NB4 (cell line): ENCODE measurements around the gene GNG2.

Experiments
- DNase-seq: peaks from one replicate; pipeline ENCODE4 v3.0.0; 2010; ENCODE audit warnings: low read depth
- H3K4me3 ChIP-seq: one replicate; pipeline ENCODE4 v1.5.1; 2011; ENCODE audit warnings: mild to moderate bottlenecking, low read depth, low read length, moderate library complexity
- CTCF ChIP-seq: IDR thresholded peaks from one replicate; pipeline ENCODE4 v1.5.1; 2012; ENCODE audit warnings: low read depth, low read length
- MAX ChIP-seq: IDR thresholded peaks from 2 replicates; pipeline ENCODE4 v1.6.1; 2011; ENCODE audit warnings: low read depth, low read length
- MYC ChIP-seq: IDR thresholded peaks from 2 replicates; pipeline ENCODE4 v1.6.1; 2011; ENCODE audit warnings: low read depth, low read length
- POLR2A ChIP-seq: IDR thresholded peaks from 2 replicates; pipeline ENCODE4 v1.6.1; 2011; ENCODE audit warnings: mild to moderate bottlenecking; ENCODE audit not compliant: insufficient read length; ENCODE audit errors: extremely low read depth

Gene GNG2

GRCh38 chr14:52005625-52006024 lies 145.2 kb downstream of the GNG2 start:
- H3K4me3 ChIP-seq, result no peak overlapping the region
- no peak for TF ChIP-seq MAX

GRCh38 chr14:52006361-52006760 lies 145.9 kb downstream of the GNG2 start:
- TF ChIP-seq MAX, result no peak
- DNase-seq, result no peak
- no peak overlapping the region for H3K4me3 ChIP-seq

More at GRCh38 chr14:52005625-52006024, 145.2 kb downstream of the GNG2 start:
- DNase-seq, result no peak

- no peak overlapping the region for H3K4me3 ChIP-seq
- DNase-seq, result no peak
- TF ChIP-seq POLR2A (no peak), CTCF (no peak), MAX (no peak), MYC (no peak)
These were observed 146.8 kb downstream of the GNG2 start for GRCh38 chr14:52007211-52007610.

GRCh38 chr14:52007637-52008036 lies 147.2 kb downstream of the GNG2 start:
- no peak for DNase-seq
- no peak for TF ChIP-seq MAX
- TF ChIP-seq MYC, result no peak
- no peak for TF ChIP-seq CTCF
- TF ChIP-seq POLR2A, result no peak
- H3K4me3 ChIP-seq, result no peak overlapping the region

- no peak overlapping the region for H3K4me3 ChIP-seq
- no peak for DNase-seq
- TF ChIP-seq POLR2A (no peak), MYC (no peak), MAX (no peak), CTCF (no peak)
These were observed 147.7 kb downstream of the GNG2 start for GRCh38 chr14:52008136-52008535.

GRCh38 chr14:52010173-52010693 lies 149.8 kb downstream of the GNG2 start:
- DNase-seq, result no peak
- no peak overlapping the region for H3K4me3 ChIP-seq
- TF ChIP-seq CTCF (no peak), MAX (no peak), MYC (no peak), POLR2A (no peak)

GRCh38 chr14:52011523-52011922 lies 151.1 kb downstream of the GNG2 start:
- DNase-seq, result no peak
- H3K4me3 ChIP-seq, result no peak overlapping the region
- TF ChIP-seq MAX (no peak), MYC (no peak), CTCF (no peak), POLR2A (no peak)
